PC-3 (cell line): ENCODE data around the gene AVEN.

Source experiments
- CTCF ChIP-seq: fragments of 300-600 bp; sonication (generic); conservative IDR thresholded peaks from 2 replicates; pipeline ENCODE4 v1.5.1; 2017; ENCODE audit warnings: antibody characterized with exemption, low read depth, mild to moderate bottlenecking, low read length
- EZH2 ChIP-seq: fragments of 300-600 bp; sonication (generic); IDR thresholded peaks from one replicate; pipeline ENCODE4 v1.6.1; 2017; ENCODE audit warnings: antibody characterized with exemption, mild to moderate bottlenecking, low read length; ENCODE audit not compliant: unreplicated experiment
- EZH2phosphoT487 ChIP-seq: fragments of 300-600 bp; sonication (generic); IDR thresholded peaks from 2 replicates; pipeline ENCODE4 v1.6.1; 2018; ENCODE audit warnings: mild to moderate bottlenecking, antibody characterized with exemption, low read length, borderline replicate concordance

GRCh38 chr15:33975022-33975565 lies 63.9 kb downstream of the AVEN start:
- TF ChIP-seq CTCF = peak; percentile 43; the same call in 1 of the 2 replicates
- TF ChIP-seq EZH2 = no peak
- no peak for TF ChIP-seq EZH2phosphoT487
